Fibroblast of lung (primary cell): ENCODE results near the gene C1RL.

Experiments
- EZH2 ChIP-seq: IDR thresholded peaks from 2 replicates; pipeline ENCODE4 v1.5.1; 2012; ENCODE audit warnings: low read length, control low read depth, mild to moderate bottlenecking; ENCODE audit errors: missing control alignments
- TF ChIP-seq, protein P1 (sequence below), 2 donors: IDR thresholded peaks in 1 of 2; conservative IDR thresholded peaks in 1 of 2; 1 replicate in 1 of 2; 2 replicates in 1 of 2; pipeline ENCODE4 v1.5.1; 2011 to 2012; ENCODE audit warnings: low read length in 2 of 2, control low read depth in 1 of 2, inconsistent platforms in 1 of 2, low read depth in 1 of 2, mild to moderate bottlenecking in 1 of 2

DNA sequence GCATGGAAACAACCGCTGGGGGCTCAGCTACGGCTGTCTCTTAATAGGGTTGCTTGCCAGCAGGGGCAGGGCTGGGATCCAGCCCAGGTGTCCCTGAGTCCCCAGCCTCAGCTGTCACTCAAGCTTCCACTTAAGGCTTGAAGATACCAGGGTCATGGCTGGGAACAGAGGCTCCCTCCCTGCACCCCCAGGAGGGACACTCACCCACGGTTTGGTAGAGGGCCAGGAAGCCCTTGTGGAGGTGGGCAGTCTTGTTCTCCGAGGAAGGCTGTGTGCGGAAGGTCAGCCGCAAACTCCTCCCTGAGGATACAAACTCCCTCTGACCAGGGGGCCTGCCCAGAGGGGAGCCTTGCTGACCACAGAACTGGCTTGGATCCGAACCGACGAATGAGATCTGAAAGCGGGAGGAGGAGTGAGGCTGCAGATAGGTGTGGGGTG, 7.3 kb downstream of the C1RL start:
- TF ChIP-seq, protein P1, sequence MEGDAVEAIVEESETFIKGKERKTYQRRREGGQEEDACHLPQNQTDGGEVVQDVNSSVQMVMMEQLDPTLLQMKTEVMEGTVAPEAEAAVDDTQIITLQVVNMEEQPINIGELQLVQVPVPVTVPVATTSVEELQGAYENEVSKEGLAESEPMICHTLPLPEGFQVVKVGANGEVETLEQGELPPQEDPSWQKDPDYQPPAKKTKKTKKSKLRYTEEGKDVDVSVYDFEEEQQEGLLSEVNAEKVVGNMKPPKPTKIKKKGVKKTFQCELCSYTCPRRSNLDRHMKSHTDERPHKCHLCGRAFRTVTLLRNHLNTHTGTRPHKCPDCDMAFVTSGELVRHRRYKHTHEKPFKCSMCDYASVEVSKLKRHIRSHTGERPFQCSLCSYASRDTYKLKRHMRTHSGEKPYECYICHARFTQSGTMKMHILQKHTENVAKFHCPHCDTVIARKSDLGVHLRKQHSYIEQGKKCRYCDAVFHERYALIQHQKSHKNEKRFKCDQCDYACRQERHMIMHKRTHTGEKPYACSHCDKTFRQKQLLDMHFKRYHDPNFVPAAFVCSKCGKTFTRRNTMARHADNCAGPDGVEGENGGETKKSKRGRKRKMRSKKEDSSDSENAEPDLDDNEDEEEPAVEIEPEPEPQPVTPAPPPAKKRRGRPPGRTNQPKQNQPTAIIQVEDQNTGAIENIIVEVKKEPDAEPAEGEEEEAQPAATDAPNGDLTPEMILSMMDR (conservative IDR thresholded peaks at IDR 0.05 in 1 of 2, IDR thresholded peaks at IDR 0.05 in 1 of 2; ENCODE audit: low read depth in 1 of 2, low read length in 2 of 2) = no peak
- no peak for TF ChIP-seq EZH2
